Ishikawa (cell line): ENCODE measurements around the gene KRT33B.

Experiments used
- CEBPB ChIP-seq: IDR thresholded peaks from 2 replicates; pipeline ENCODE4 v1.6.1; 2012
- CREB1 ChIP-seq: IDR thresholded peaks from 2 replicates; pipeline ENCODE4 v1.6.1; 2012; ENCODE audit warnings: low read depth
- EGR1 ChIP-seq: IDR thresholded peaks from 2 replicates; pipeline ENCODE4 v1.6.1; 2012
- EP300 ChIP-seq: IDR thresholded peaks from 2 replicates; pipeline ENCODE4 v1.6.1; 2012; ENCODE audit warnings: borderline replicate concordance
- FOXM1 ChIP-seq: IDR thresholded peaks from 2 replicates; pipeline ENCODE4 v1.6.1; 2012; ENCODE audit warnings: low read depth, borderline replicate concordance
- NFIC ChIP-seq: IDR thresholded peaks from 2 replicates; pipeline ENCODE4 v1.6.1; 2012
- RAD21 ChIP-seq: IDR thresholded peaks from 2 replicates; pipeline ENCODE4 v1.6.1; 2012; ENCODE audit warnings: low read depth
- REST ChIP-seq: IDR thresholded peaks from 2 replicates; pipeline ENCODE4 v1.6.1; 2012; ENCODE audit warnings: low read depth, mild to moderate bottlenecking
- TAF1 ChIP-seq: IDR thresholded peaks from 2 replicates; pipeline ENCODE4 v1.6.1; 2012; ENCODE audit warnings: low read depth, mild to moderate bottlenecking
- TCF12 ChIP-seq: IDR thresholded peaks from 2 replicates; pipeline ENCODE4 v1.6.1; 2012; ENCODE audit warnings: low read depth
- TEAD4 ChIP-seq: IDR thresholded peaks from 2 replicates; pipeline ENCODE4 v1.6.1; 2012
- USF1 ChIP-seq: IDR thresholded peaks from 2 replicates; pipeline ENCODE4 v1.6.1; 2012
- YY1 ChIP-seq: IDR thresholded peaks from 2 replicates; pipeline ENCODE4 v1.6.1; 2012; ENCODE audit warnings: low read depth
- ZBTB7A ChIP-seq: IDR thresholded peaks from 2 replicates; pipeline ENCODE4 v1.6.1; 2012; ENCODE audit warnings: low read depth
- TF ChIP-seq, protein P1 (sequence below): IDR thresholded peaks from 2 replicates; pipeline ENCODE4 v1.6.1; 2012

The KRT33B gene

DNA sequence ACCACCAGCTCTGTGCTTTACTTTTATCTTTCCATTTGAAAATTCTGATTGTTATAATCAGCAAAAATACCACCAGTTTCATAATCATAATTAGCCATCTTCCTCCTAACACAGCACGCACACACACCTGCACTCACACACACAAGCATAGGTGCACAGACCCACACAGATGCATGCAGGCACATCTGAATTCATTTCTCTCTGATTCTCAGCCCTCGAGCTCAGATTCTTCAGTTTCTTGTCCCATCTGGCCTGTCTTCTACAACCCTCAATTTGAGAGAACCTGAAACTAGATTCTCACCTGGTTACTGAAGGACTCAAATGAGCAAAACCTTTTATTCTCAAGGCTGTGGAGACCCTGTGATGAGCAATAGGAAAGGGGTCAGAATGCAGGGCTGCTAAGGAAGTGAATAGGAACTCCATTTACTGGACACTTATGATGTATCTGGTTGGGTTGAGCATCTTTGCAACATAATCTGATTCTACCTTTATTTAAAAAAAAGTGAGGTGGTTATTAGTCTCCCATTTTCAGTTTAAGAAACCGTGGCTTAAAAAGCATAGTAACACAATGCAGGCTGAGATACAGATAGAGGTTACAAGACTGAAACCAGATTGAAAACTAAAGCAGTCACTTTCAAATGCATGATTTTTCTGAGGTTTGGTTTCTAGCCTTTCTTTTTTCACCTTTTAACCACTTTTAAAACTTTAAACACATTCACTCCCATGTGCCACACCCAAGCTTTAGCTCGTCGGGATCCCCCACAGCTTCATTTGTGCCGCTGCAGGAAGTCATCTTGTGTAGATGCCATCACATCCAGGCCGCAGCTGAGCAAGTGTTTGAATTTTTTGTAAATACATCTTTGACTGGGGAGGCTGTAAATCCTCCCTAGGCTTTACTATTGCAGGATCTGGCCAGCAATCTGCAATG lies 28.4 kb downstream of the KRT33B start:
- TF ChIP-seq ZBTB7A (no peak), NFIC (no peak), CEBPB (no peak), FOXM1 (no peak), TEAD4 (no peak), REST (no peak), TCF12 (no peak), TAF1 (no peak), YY1 (no peak)
- TF ChIP-seq, protein P1, sequence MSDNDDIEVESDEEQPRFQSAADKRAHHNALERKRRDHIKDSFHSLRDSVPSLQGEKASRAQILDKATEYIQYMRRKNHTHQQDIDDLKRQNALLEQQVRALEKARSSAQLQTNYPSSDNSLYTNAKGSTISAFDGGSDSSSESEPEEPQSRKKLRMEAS, result no peak

DNA sequence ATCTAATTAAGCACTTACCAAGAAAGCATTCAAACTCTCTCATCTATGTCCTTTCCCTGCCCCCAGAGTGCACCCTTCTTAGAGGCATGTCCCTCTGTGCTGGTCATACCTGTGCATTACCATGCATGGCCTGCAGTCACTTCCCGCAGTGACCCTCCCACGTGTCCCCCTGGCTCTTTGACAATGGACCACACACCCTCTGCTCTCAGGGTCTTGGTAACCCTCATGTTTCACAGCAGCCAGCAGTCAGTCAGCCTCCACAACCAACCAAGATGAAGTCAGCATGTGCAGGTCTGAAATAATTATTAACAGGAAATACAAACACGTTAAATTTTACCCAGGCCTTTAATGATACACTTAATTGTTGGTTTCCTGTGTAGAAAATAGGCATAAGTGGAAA lies 29.1 kb downstream of the KRT33B start:
- TF ChIP-seq, protein P1, result no peak
- no peak for TF ChIP-seq EP300

DNA sequence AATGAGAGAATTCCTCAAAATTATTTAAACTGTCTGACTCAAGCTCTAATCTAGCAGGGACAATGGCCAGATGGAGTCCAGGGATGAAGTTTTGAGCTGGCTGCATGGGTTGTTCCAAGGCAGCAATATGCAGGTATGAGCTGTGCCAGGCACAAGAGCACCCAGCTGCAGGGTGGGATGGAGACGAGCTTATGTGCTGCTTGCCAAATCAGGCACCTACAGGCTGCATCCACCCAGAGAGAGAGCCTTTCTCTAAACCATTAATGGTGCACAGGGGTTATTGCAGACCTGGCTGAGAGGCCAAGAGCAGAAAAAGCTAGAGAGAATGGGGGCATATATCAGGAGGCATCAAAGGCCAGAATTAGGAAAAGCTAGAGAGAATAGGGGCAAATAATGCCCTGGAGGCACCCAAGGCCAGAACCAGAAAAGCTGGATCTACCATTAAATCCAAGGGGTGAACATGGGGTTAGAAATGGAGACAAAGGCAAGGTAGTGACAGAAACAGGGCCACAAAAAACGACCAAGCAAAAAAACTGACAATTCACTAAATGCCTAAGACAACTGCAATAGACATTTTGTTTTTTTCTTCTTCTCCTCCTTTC lies 29.9 kb downstream of the KRT33B start:
- TF ChIP-seq NFIC, result no peak
- TF ChIP-seq EGR1, result no peak
- no peak for TF ChIP-seq USF1
- TF ChIP-seq ZBTB7A, result no peak
- TF ChIP-seq EP300, result no peak
- TF ChIP-seq TEAD4, result no peak
- TF ChIP-seq FOXM1, result no peak
- TF ChIP-seq REST, result no peak
- TF ChIP-seq, protein P1, result no peak
- no peak for TF ChIP-seq TCF12
- TF ChIP-seq YY1, result no peak
- no peak for TF ChIP-seq RAD21
- no peak for TF ChIP-seq CREB1

GRCh38 chr17:41338961-41339485 lies 30.6 kb downstream of the KRT33B start:
- TF ChIP-seq CREB1 (no peak), TCF12 (no peak), EP300 (no peak), CEBPB (no peak), REST (no peak), FOXM1 (no peak), YY1 (no peak), TAF1 (no peak), RAD21 (no peak), EGR1 (no peak)
- TF ChIP-seq, protein P1, result no peak
